Kidney (tissue), 14 donors: ENCODE results near the gene SLC12A6. TPM values are rescaled to one million over a fixed set of nuclear protein-coding genes. Genes with fewer than 3 reads are reported as not detected.

ENCODE experiments used
- DNase-seq, 5 donors: peaks; one replicate each; pipeline ENCODE4 v3.0.0-alpha.2; 2013 to 2020
- FAIRE-seq: peaks from 2 replicates; lab custom pipeline; 2012; peaks lifted over from hg19 to GRCh38; lab: Jason Lieb, UNC
- H3K27ac ChIP-seq, 2 donors: one replicate each; pipeline ENCODE4 v1.7.0; 2013; ENCODE audit warnings: low read depth in 2 of 2, low read length in 2 of 2, inconsistent platforms in 1 of 2
- H3K27me3 ChIP-seq: one replicate; pipeline ENCODE4 v1.7.1; 2013; ENCODE audit warnings: low read length, inconsistent platforms; ENCODE audit not compliant: control insufficient read depth, insufficient read depth
- H3K36me3 ChIP-seq, 3 donors: one replicate each; pipeline versions ENCODE4 v1.7.0 to v1.7.1; 2013; ENCODE audit warnings: low read length in 3 of 3, control low read depth in 1 of 3, inconsistent platforms in 1 of 3; ENCODE audit not compliant: insufficient read depth in 3 of 3, control insufficient read depth in 2 of 3
- H3K4me1 ChIP-seq, 3 donors: one replicate each; pipeline versions ENCODE4 v1.7.0 to v1.7.1; 2013; ENCODE audit warnings: low read length in 3 of 3, inconsistent platforms in 1 of 3, low read depth in 1 of 3; ENCODE audit not compliant: control insufficient read depth in 2 of 3, insufficient read depth in 2 of 3
- H3K4me3 ChIP-seq, 3 donors: one replicate each; pipeline versions ENCODE4 v1.7.0 to v1.8.1; 2013; ENCODE audit warnings: low read length in 3 of 3, control low read depth in 1 of 3, inconsistent platforms in 1 of 3
- H3K9ac ChIP-seq, 3 donors: one replicate each; pipeline versions ENCODE4 v1.7.0 to v1.7.1; 2013; ENCODE audit warnings: low read length in 3 of 3, control low read depth in 1 of 3, inconsistent platforms in 1 of 3
- H3K9me3 ChIP-seq, 3 donors: one replicate each; pipeline versions ENCODE4 v1.7.0 to v1.7.1; 2013; ENCODE audit warnings: low read length in 3 of 3, control low read depth in 1 of 3, inconsistent platforms in 1 of 3; ENCODE audit not compliant: control insufficient read depth in 2 of 3, insufficient read depth in 1 of 3
- CTCF ChIP-seq: IDR thresholded peaks from 3 replicates; pipeline ENCODE4 v1.5.1; 2012; ENCODE audit warnings: mild to moderate bottlenecking, moderate library complexity, borderline replicate concordance; ENCODE audit not compliant: insufficient read depth; ENCODE audit errors: extremely low read depth
- intact Hi-C: fragments of 100-400 bp; cut with DNase I; formaldehyde crosslinking; loops from one replicate; pipeline ENCODE4 v1.11.1; 2022
- microRNA-seq: library from miRNA; unstranded; fragments of <30 nt; microRNA quantifications from one replicate; pipeline ENCODE4 v1.2.0, GENCODE V29; 2020
- polyA plus RNA-seq: library from polyadenylated mRNA; stranded (reverse); fragments of 350-450 nt; fragmentation: Illumina TruSeq; extraction: RNeasy Lipid Tissue Mini Kit (QIAGEN cat#74804); gene quantifications from one replicate; pipeline ENCODE4 v1.2.3, GENCODE V29; 2014; ENCODE audit warnings: low read depth, low replicate concordance; ENCODE audit not compliant: insufficient read depth
- total RNA-seq: library from RNA; stranded (reverse); fragmentation: NEBNext Ultra II Directional; extraction: Animal tissue kit (Norgen Biotek cat#: 25700); gene quantifications from one replicate; pipeline ENCODE4 v1.2.1, GENCODE V29; 2021
- donor health status: control.
- donor health status: control.
- donor health status: control.
- donor health status: control.
- donor health status: control.
- donor health status: DM: yes; HTN: yes; CAD: no.
- donor health status: Normal renal cell carcinoma (clear cell type).

SLC12A6 gene
- total and polyA plus RNA-seq, 2 donors from 2014 or later, result 6.7 to 22.6 TPM

GRCh38 chr15:34182942-34183341 lies 154.6 kb downstream of the SLC12A6 start:
- DNase-seq, result peak in 1 of 5 donors; percentile 6
- no peak overlapping the region for H3K27ac ChIP-seq
- TF ChIP-seq CTCF, result no peak
- no peaks in the 10 kb centered on the region for H3K27me3 ChIP-seq
- H3K9me3 ChIP-seq, result no peaks in the 10 kb centered on the region
- no peak for FAIRE-seq
- intact Hi-C loops, result no loop called here
- H3K4me1 ChIP-seq, result no peaks in the 10 kb centered on the region
- H3K36me3 ChIP-seq, result no peaks in the 10 kb centered on the region
- no peak overlapping the region for H3K4me3 ChIP-seq
- H3K9ac ChIP-seq, result no peak overlapping the region

Small RNA genes lying within 50 kb of the gene (microRNA-seq; reads per million reads assigned to microRNA genes)
- gene MIR1233-1, result not detected

Other genes starting within 250 kb of the SLC12A6 start
- 73.1 TPM for gene EMC7, start 235.9 kb downstream of the SLC12A6 start, total RNA-seq
- 125 TPM for gene EMC7, start 235.9 kb downstream of the SLC12A6 start, polyA plus RNA-seq
- gene PGBD4, start 235.7 kb downstream of the SLC12A6 start, total RNA-seq, result 1.8 TPM
- 0.90 TPM for gene PGBD4, start 235.7 kb downstream of the SLC12A6 start, polyA plus RNA-seq
- gene KATNBL1, start 127.7 kb downstream of the SLC12A6 start, total RNA-seq, result 32.2 TPM
- 15.6 TPM for gene KATNBL1, start 127.7 kb downstream of the SLC12A6 start, polyA plus RNA-seq
- 88.9 TPM for gene EMC4, start 112.8 kb downstream of the SLC12A6 start, total RNA-seq
- 129 TPM for gene EMC4, start 112.8 kb downstream of the SLC12A6 start, polyA plus RNA-seq
- gene NOP10, start 5.4 kb upstream of the SLC12A6 start, total RNA-seq, result 92.9 TPM
- gene NOP10, start 5.4 kb upstream of the SLC12A6 start, polyA plus RNA-seq, result 383 TPM
- not detected for gene NUTM1, start 5.5 kb upstream of the SLC12A6 start, total RNA-seq
- gene NUTM1, start 5.5 kb upstream of the SLC12A6 start, polyA plus RNA-seq, result not detected
- 37.5 TPM for gene LPCAT4, start 29.4 kb upstream of the SLC12A6 start, total RNA-seq
- gene LPCAT4, start 29.4 kb upstream of the SLC12A6 start, polyA plus RNA-seq, result 22.5 TPM
- 36.1 TPM for gene GOLGA8A, start 100.0 kb upstream of the SLC12A6 start, total RNA-seq
- 18.8 TPM for gene GOLGA8A, start 100.0 kb upstream of the SLC12A6 start, polyA plus RNA-seq
- gene GOLGA8B, start 245.9 kb upstream of the SLC12A6 start, total RNA-seq, result 125 TPM
- 21.4 TPM for gene GOLGA8B, start 245.9 kb upstream of the SLC12A6 start, polyA plus RNA-seq